ENCODE data around the gene CFHR1. TPM values are rescaled to one million over a fixed set of nuclear protein-coding genes. Genes with fewer than 3 reads are reported as not detected.

Gene CFHR1
- total RNA-seq, 1 experiment from 2014 or later: 0.23 TPM

- no peaks in the 10 kb centered on the region for H3K27me3 ChIP-seq (ENCODE audit: control insufficient read depth, insufficient read depth, low read length)
- in situ Hi-C loops (cut with HindIII; ENCODE audit: low pct_unique_long_range_greater_than_20kb, low sequenced_read_pairs) (no loop called here), intact Hi-C loops (cut with micrococcal nuclease; ENCODE audit: unreplicated experiment) (no loop called here)
- CTCF ChIA-PET: no interaction called here
- no TSS peak for BruUV-seq (replicated peaks)
- no peaks in the 10 kb centered on the region for H3K4me1 ChIP-seq (ENCODE audit: control insufficient read depth, insufficient read depth, low read length)
- DNase-seq (ENCODE audit: low read depth, low spot score) (no peak), ATAC-seq (no peak)
- H3K36me3 ChIP-seq (ENCODE audit: control insufficient read depth, insufficient read depth, low read length): no peaks in the 10 kb centered on the region
- H3K27ac ChIP-seq (ENCODE audit: low read length): no peak overlapping the region
- no peaks in the 10 kb centered on the region for H3K9me3 ChIP-seq (ENCODE audit: control insufficient read depth, insufficient read depth, low read depth, low read length)
- POLR2A ChIA-PET: no interaction called here
- no peak overlapping the region for H3K4me3 ChIP-seq (ENCODE audit: low read depth in 2 of 2, low read length in 2 of 2)
- no peak for TF ChIP-seq POLR2AphosphoS5 (IDR thresholded peaks at IDR 0.05; ENCODE audit: low read depth, low read length)
- TF ChIP-seq TCF7L2 (IDR thresholded peaks at IDR 0.05; ENCODE audit: low read depth, low read length): no peak
- TF ChIP-seq CTCF (IDR thresholded peaks at IDR 0.05): no peak
- TF ChIP-seq SIN3A (IDR thresholded peaks at IDR 0.05; ENCODE audit: borderline replicate concordance, insufficient read depth, low read depth, low read length): no peak
- TF ChIP-seq REST (IDR thresholded peaks at IDR 0.05; ENCODE audit: insufficient read depth in 1 of 2, low read depth in 2 of 2, low read length in 1 of 2): no peak
These were observed 45.4 kb upstream of the CFHR1 start for GRCh38 chr1:196774175-196774574.

- no peaks in the 10 kb centered on the region for H3K27me3 ChIP-seq (ENCODE audit: control insufficient read depth, insufficient read depth, low read length)
- POLR2A ChIA-PET: no interaction called here
- BruUV-seq (replicated peaks): no TSS peak
- no peaks in the 10 kb centered on the region for H3K9me3 ChIP-seq (ENCODE audit: control insufficient read depth, insufficient read depth, low read depth, low read length)
- in situ Hi-C loops (cut with HindIII; ENCODE audit: low pct_unique_long_range_greater_than_20kb, low sequenced_read_pairs) (no loop called here), intact Hi-C loops (cut with micrococcal nuclease; ENCODE audit: unreplicated experiment) (no loop called here)
- DNase-seq (ENCODE audit: low read depth, low spot score) (no peak), ATAC-seq (no peak)
- H3K36me3 ChIP-seq (ENCODE audit: control insufficient read depth, insufficient read depth, low read length): no peaks in the 10 kb centered on the region
- TF ChIP-seq SIN3A (IDR thresholded peaks at IDR 0.05; ENCODE audit: borderline replicate concordance, insufficient read depth, low read depth, low read length) (no peak), REST (IDR thresholded peaks at IDR 0.05; ENCODE audit: insufficient read depth in 1 of 2, low read depth in 2 of 2, low read length in 1 of 2) (no peak), TCF7L2 (IDR thresholded peaks at IDR 0.05; ENCODE audit: low read depth, low read length) (no peak), POLR2AphosphoS5 (IDR thresholded peaks at IDR 0.05; ENCODE audit: low read depth, low read length) (no peak), CTCF (IDR thresholded peaks at IDR 0.05) (no peak)
- H3K27ac ChIP-seq (ENCODE audit: low read length): no peak within 1 kb of the TSS
- CTCF ChIA-PET: no interaction called here
- no peak within 1 kb of the TSS for H3K4me3 ChIP-seq (ENCODE audit: low read depth in 2 of 2, low read length in 2 of 2)
- H3K4me1 ChIP-seq (ENCODE audit: control insufficient read depth, insufficient read depth, low read length): no peaks in the 10 kb centered on the region
These were observed 44.9 kb upstream of the CFHR1 start, which contains the start of gene CFHR3 for GRCh38 chr1:196774603-196775002. CFHR3 (plus strand) TSS chr1:196774840; CDS start chr1:196774887, 47 bp downstream.
